HEK293T (cell line): Measurements from ENCODE around the gene USP13.

Experiments
- ARNT ChIP-seq: fragments of 450-650 bp; IDR thresholded peaks from 2 replicates; pipeline ENCODE4 v1.6.1; 2017; ENCODE audit warnings: mild to moderate bottlenecking
- BHLHE40 ChIP-seq: fragments of 450-650 bp; IDR thresholded peaks from 2 replicates; pipeline ENCODE4 v1.6.1; 2016; ENCODE audit warnings: mild to moderate bottlenecking, moderate library complexity, borderline replicate concordance
- FOXA1 ChIP-seq: fragments of 450-650 bp; IDR thresholded peaks from 2 replicates; pipeline ENCODE4 v1.6.1; 2016; ENCODE audit warnings: mild to moderate bottlenecking
- FOXK2 ChIP-seq: fragments of 450-650 bp; IDR thresholded peaks from 2 replicates; pipeline ENCODE4 v1.6.1; 2016; ENCODE audit warnings: mild to moderate bottlenecking
- FOXM1 ChIP-seq: fragments of 450-650 bp; IDR thresholded peaks from 2 replicates; pipeline ENCODE4 v1.6.1; 2017; ENCODE audit warnings: mild to moderate bottlenecking, borderline replicate concordance
- NFRKB ChIP-seq: fragments of 450-650 bp; IDR thresholded peaks from 2 replicates; pipeline ENCODE4 v1.6.1; 2016; ENCODE audit warnings: mild to moderate bottlenecking, moderate library complexity
- SP1 ChIP-seq: fragments of 450-650 bp; IDR thresholded peaks from 2 replicates; pipeline ENCODE4 v1.6.1; 2017
- SUZ12 ChIP-seq: fragments of 450-650 bp; IDR thresholded peaks from 2 replicates; pipeline ENCODE4 v1.6.1; 2016; ENCODE audit warnings: mild to moderate bottlenecking
- TARDBP ChIP-seq: fragments of 450-650 bp; IDR thresholded peaks from 2 replicates; pipeline ENCODE4 v1.6.1; 2016

- no peak for TF ChIP-seq SUZ12
- no peak for TF ChIP-seq BHLHE40
- TF ChIP-seq FOXM1: no peak
- TF ChIP-seq FOXA1: no peak
- TF ChIP-seq FOXK2: no peak
- TF ChIP-seq NFRKB: no peak
- no peak for TF ChIP-seq ARNT
- no peak for TF ChIP-seq SP1
- no peak for TF ChIP-seq TARDBP
Measured at GRCh38 chr3:179811321-179812095, 158.7 kb downstream of the USP13 start.
